Keratinocyte (primary cell): Measurements from ENCODE around the gene OR4C3.
"Not testable (repeated sequence)": the region's sequence is repeated elsewhere in the genome, so short reads cannot be mapped to it uniquely, and the experiment has no call there.

Experiments used
- EZH2 ChIP-seq: IDR thresholded peaks from one replicate; pipeline ENCODE4 v1.6.1; 2012; ENCODE audit warnings: inconsistent platforms, mild to moderate bottlenecking, low read length, moderate library complexity
- TF ChIP-seq, protein P1 (sequence below), 3 experiments: IDR thresholded peaks in 1 of 3; conservative IDR thresholded peaks in 1 of 3; optimal IDR thresholded peaks in 1 of 3; 2 replicates in 2 of 3; 3 replicates in 1 of 3; pipeline versions ENCODE3 to v1.5.1; 2011; ENCODE audit warnings: low read length in 3 of 3, mild to moderate bottlenecking in 3 of 3, moderate library complexity in 2 of 3, control low read depth in 1 of 3, inconsistent platforms in 1 of 3; ENCODE audit not compliant: insufficient read depth in 2 of 3; ENCODE audit errors: extremely low read depth in 1 of 3

DNA sequence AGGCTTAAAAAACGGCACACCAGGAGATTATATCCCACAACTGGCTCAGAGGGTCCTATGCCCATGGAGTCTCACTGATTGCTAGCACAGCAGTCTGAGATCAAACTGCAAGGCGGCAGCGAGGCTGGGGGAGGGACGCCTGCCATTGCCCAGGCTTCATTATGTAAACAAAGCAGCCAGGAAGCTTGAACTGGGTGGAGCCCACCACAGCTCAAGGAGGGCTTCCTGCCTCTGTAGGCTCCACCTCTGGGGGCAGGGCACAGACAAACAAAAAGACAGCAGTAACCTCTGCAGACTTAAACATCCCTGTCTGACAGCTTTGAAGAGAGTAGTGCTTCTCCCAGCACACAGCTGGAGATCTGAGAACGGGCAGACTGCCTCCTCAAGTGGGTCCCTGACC, 21.6 kb downstream of the OR4C3 start:
- TF ChIP-seq, protein P1, sequence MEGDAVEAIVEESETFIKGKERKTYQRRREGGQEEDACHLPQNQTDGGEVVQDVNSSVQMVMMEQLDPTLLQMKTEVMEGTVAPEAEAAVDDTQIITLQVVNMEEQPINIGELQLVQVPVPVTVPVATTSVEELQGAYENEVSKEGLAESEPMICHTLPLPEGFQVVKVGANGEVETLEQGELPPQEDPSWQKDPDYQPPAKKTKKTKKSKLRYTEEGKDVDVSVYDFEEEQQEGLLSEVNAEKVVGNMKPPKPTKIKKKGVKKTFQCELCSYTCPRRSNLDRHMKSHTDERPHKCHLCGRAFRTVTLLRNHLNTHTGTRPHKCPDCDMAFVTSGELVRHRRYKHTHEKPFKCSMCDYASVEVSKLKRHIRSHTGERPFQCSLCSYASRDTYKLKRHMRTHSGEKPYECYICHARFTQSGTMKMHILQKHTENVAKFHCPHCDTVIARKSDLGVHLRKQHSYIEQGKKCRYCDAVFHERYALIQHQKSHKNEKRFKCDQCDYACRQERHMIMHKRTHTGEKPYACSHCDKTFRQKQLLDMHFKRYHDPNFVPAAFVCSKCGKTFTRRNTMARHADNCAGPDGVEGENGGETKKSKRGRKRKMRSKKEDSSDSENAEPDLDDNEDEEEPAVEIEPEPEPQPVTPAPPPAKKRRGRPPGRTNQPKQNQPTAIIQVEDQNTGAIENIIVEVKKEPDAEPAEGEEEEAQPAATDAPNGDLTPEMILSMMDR (optimal IDR thresholded peaks at IDR 0.05 in 1 of 3, IDR thresholded peaks at IDR 0.05 in 1 of 3, conservative IDR thresholded peaks at IDR 0.05 in 1 of 3; ENCODE audit: extremely low read depth in 1 of 3, insufficient read depth in 2 of 3, low read length in 3 of 3) = not testable (repeated sequence)
- TF ChIP-seq EZH2 = not testable (repeated sequence)
